HG03432 (cell line): ENCODE results near the gene RASSF5.
"Not testable (repeated sequence)": the region's sequence is repeated elsewhere in the genome, so short reads cannot be mapped to it uniquely, and the experiment has no call there.

Experiments
- ATAC-seq: cut with Tn5 transposase; IDR thresholded peaks from one replicate; pipeline ENCODE4 v1.9.1; 2021; ENCODE audit warnings: mild to moderate bottlenecking, moderate library complexity; ENCODE audit not compliant: unreplicated experiment

RASSF5 gene

GRCh38 chr1:206476058-206476457 lies 31.3 kb upstream of the RASSF5 start:
- no peak for ATAC-seq

GRCh38 chr1:206476591-206476990 lies 30.7 kb upstream of the RASSF5 start:
- no peak for ATAC-seq

- ATAC-seq: no peak
These were observed 30.2 kb upstream of the RASSF5 start for GRCh38 chr1:206477110-206477509.

- ATAC-seq: no peak
These were observed 29.6 kb upstream of the RASSF5 start for GRCh38 chr1:206477581-206478380.

GRCh38 chr1:206478746-206479145 lies 28.6 kb upstream of the RASSF5 start:
- ATAC-seq: no peak

- ATAC-seq: no peak
These were observed 27.9 kb upstream of the RASSF5 start for GRCh38 chr1:206479183-206480125.

- no peak for ATAC-seq
These were observed 27.1 kb upstream of the RASSF5 start for GRCh38 chr1:206480211-206480610.

GRCh38 chr1:206482611-206483010 lies 24.7 kb upstream of the RASSF5 start:
- no peak for ATAC-seq

GRCh38 chr1:206483864-206484263 lies 23.5 kb upstream of the RASSF5 start:
- not testable (repeated sequence) for ATAC-seq

GRCh38 chr1:206484901-206485300 lies 22.4 kb upstream of the RASSF5 start:
- ATAC-seq: no peak

- no peak for ATAC-seq
These were observed 20.1 kb upstream of the RASSF5 start for GRCh38 chr1:206486995-206487788.

- ATAC-seq: no peak
These were observed 19.4 kb upstream of the RASSF5 start for GRCh38 chr1:206487970-206488369.

- ATAC-seq: no peak
These were observed 18.9 kb upstream of the RASSF5 start for GRCh38 chr1:206488466-206488865.

- ATAC-seq: peak; percentile 60
These were observed 17.2 kb upstream of the RASSF5 start for GRCh38 chr1:206489980-206490770.

- no peak for ATAC-seq
These were observed 16.4 kb upstream of the RASSF5 start for GRCh38 chr1:206490771-206491405.

- ATAC-seq: no peak
These were observed 15.7 kb upstream of the RASSF5 start for GRCh38 chr1:206491616-206492015.

GRCh38 chr1:206492589-206492988 lies 14.7 kb upstream of the RASSF5 start:
- ATAC-seq: no peak

- ATAC-seq: no peak
These were observed 14.1 kb upstream of the RASSF5 start for GRCh38 chr1:206493279-206493678.

GRCh38 chr1:206495011-206495461 lies 12.3 kb upstream of the RASSF5 start:
- no peak for ATAC-seq
